ENCODE measurements around the gene PABPC3. TPM values are rescaled to one million over a fixed set of nuclear protein-coding genes. Genes with fewer than 3 reads are reported as not detected.

Gene PABPC3
- total and polyA plus RNA-seq, 2 donors = 0.39 to 0.48 TPM

GRCh38 chr13:25131881-25132420 is 36.0 kb downstream of the PABPC3 start:
- no peaks in the 10 kb centered on the region for H3K36me3 ChIP-seq (ENCODE audit: insufficient read depth)
- 56% methylated on average over 6 of the region's 6 CpGs for WGBS
- no peak overlapping the region for H3K27ac ChIP-seq (ENCODE audit: low read depth)
- no peak overlapping the region for H3K4me3 ChIP-seq (ENCODE audit: low read depth, low read length)
- DNase-seq (ENCODE audit: extremely low spot score) = no peak
- H3K4me1 ChIP-seq (ENCODE audit: insufficient read depth) = no peaks in the 10 kb centered on the region

- Histone ChIP-seq H3K36me3 (ENCODE audit: insufficient read depth) (no peaks in the 10 kb centered on the region), H3K4me3 (ENCODE audit: low read depth, low read length) (no peak overlapping the region), H3K27ac (ENCODE audit: low read depth) (no peak overlapping the region), H3K4me1 (ENCODE audit: insufficient read depth) (no peaks in the 10 kb centered on the region)
- DNase-seq (ENCODE audit: extremely low spot score) = no peak
- 64% methylated on average over 5 of the region's 5 CpGs for WGBS
Observed at GRCh38 chr13:25132751-25133390, 36.9 kb downstream of the PABPC3 start.

- Histone ChIP-seq H3K27ac (ENCODE audit: low read depth) (no peak overlapping the region), H3K4me3 (ENCODE audit: low read depth, low read length) (no peak overlapping the region), H3K36me3 (ENCODE audit: insufficient read depth) (no peaks in the 10 kb centered on the region), H3K4me1 (ENCODE audit: insufficient read depth) (no peaks in the 10 kb centered on the region)
- WGBS = 85% methylated on average over 4 of the region's 4 CpGs
- DNase-seq (ENCODE audit: extremely low spot score) = no peak
Observed at GRCh38 chr13:25135896-25136295, 40.0 kb downstream of the PABPC3 start.

- 9% methylated on average over 15 of the region's 15 CpGs for WGBS
- Histone ChIP-seq H3K4me3 (ENCODE audit: low read depth, low read length) (no peak overlapping the region), H3K27ac (ENCODE audit: low read depth) (no peak overlapping the region), H3K4me1 (ENCODE audit: insufficient read depth) (no peaks in the 10 kb centered on the region), H3K36me3 (ENCODE audit: insufficient read depth) (no peaks in the 10 kb centered on the region)
- DNase-seq (ENCODE audit: extremely low spot score) = no peak
Observed at GRCh38 chr13:25136880-25137787, 41.2 kb downstream of the PABPC3 start.

GRCh38 chr13:25137788-25138115 is 41.8 kb downstream of the PABPC3 start:
- no peak overlapping the region for H3K27ac ChIP-seq (ENCODE audit: low read depth)
- no peak overlapping the region for H3K4me3 ChIP-seq (ENCODE audit: low read depth, low read length)
- no peaks in the 10 kb centered on the region for H3K4me1 ChIP-seq (ENCODE audit: insufficient read depth)
- 59% methylated on average over 3 of the region's 3 CpGs for WGBS
- DNase-seq (ENCODE audit: extremely low spot score) = no peak
- no peaks in the 10 kb centered on the region for H3K36me3 ChIP-seq (ENCODE audit: insufficient read depth)

GRCh38 chr13:25141042-25141441 is 45.1 kb downstream of the PABPC3 start:
- no peak for DNase-seq (ENCODE audit: extremely low spot score)
- WGBS = 88% methylated on average over 5 of the region's 5 CpGs
- no peak overlapping the region for H3K27ac ChIP-seq (ENCODE audit: low read depth)
- H3K36me3 ChIP-seq (ENCODE audit: insufficient read depth) = no peaks in the 10 kb centered on the region
- no peaks in the 10 kb centered on the region for H3K4me1 ChIP-seq (ENCODE audit: insufficient read depth)
- no peak overlapping the region for H3K4me3 ChIP-seq (ENCODE audit: low read depth, low read length)

- DNase-seq (ENCODE audit: extremely low spot score) = no peak
- Histone ChIP-seq H3K4me3 (ENCODE audit: low read depth, low read length) (no peak overlapping the region), H3K27ac (ENCODE audit: low read depth) (no peak overlapping the region), H3K36me3 (ENCODE audit: insufficient read depth) (no peaks in the 10 kb centered on the region), H3K4me1 (ENCODE audit: insufficient read depth) (no peaks in the 10 kb centered on the region)
- WGBS = 75% methylated on average over 7 of the region's 7 CpGs
Observed at GRCh38 chr13:25143706-25144105, 47.8 kb downstream of the PABPC3 start.

- no peak for DNase-seq (ENCODE audit: extremely low spot score)
- Histone ChIP-seq H3K4me3 (ENCODE audit: low read depth, low read length) (no peak overlapping the region), H3K36me3 (ENCODE audit: insufficient read depth) (no peaks in the 10 kb centered on the region), H3K4me1 (ENCODE audit: insufficient read depth) (no peaks in the 10 kb centered on the region), H3K27ac (ENCODE audit: low read depth) (no peak overlapping the region)
- 76% methylated on average over 4 of the region's 4 CpGs for WGBS
Observed at GRCh38 chr13:25147638-25148401, 51.9 kb downstream of the PABPC3 start.

GRCh38 chr13:25148402-25148771 is 52.5 kb downstream of the PABPC3 start:
- Histone ChIP-seq H3K4me1 (ENCODE audit: insufficient read depth) (no peaks in the 10 kb centered on the region), H3K36me3 (ENCODE audit: insufficient read depth) (no peaks in the 10 kb centered on the region), H3K4me3 (ENCODE audit: low read depth, low read length) (no peak overlapping the region), H3K27ac (ENCODE audit: low read depth) (no peak overlapping the region)
- 96% methylated on average over 5 of the region's 5 CpGs for WGBS
- DNase-seq (ENCODE audit: extremely low spot score) = no peak

Small RNA genes within 50 kb of the gene (small RNA-seq; reads per million reads assigned to genes)
- gene AL359757.2 = not detected

Other genes starting within 250 kb of the PABPC3 start
- gene AMER2, start 76.2 kb downstream of the PABPC3 start, total RNA-seq = 1.3 TPM
- gene AMER2, start 76.2 kb downstream of the PABPC3 start, polyA plus RNA-seq = 0.01 TPM
- gene MTMR6, start 191.4 kb downstream of the PABPC3 start, total RNA-seq = 35.1 TPM
- 17.6 TPM for gene MTMR6, start 191.4 kb downstream of the PABPC3 start, polyA plus RNA-seq
- gene NUP58, start 205.5 kb downstream of the PABPC3 start, total RNA-seq = 117 TPM
- gene NUP58, start 205.5 kb downstream of the PABPC3 start, polyA plus RNA-seq = 15.3 TPM

All from urinary bladder (tissue), 4 donors.